BE2C (cell line): Measurements from ENCODE around the gene PDK2.
A peak's percentile ranks its signal among the peaks of the same experiment; 100 is the strongest.

Experiments
- DNase-seq: peaks from one replicate; pipeline ENCODE4 v3.0.0-alpha.2; 2020
- H3K27me3 ChIP-seq: fragments of 250-450 bp; sonication (Bioruptor Pico); 2 replicates; pipeline ENCODE4 v1.5.1; 2020; ENCODE audit warnings: mild to moderate bottlenecking
- H3K36me3 ChIP-seq: fragments of 250-450 bp; sonication (Bioruptor Pico); 2 replicates; pipeline ENCODE4 v1.5.1; 2020; ENCODE audit warnings: mild to moderate bottlenecking
- H3K4me1 ChIP-seq: fragments of 250-450 bp; sonication (Bioruptor Pico); 2 replicates; pipeline ENCODE4 v1.5.1; 2020
- H3K4me3 ChIP-seq: 2 replicates; pipeline ENCODE4 v1.5.1; 2011; ENCODE audit warnings: low read depth, low read length
- H3K9me3 ChIP-seq: fragments of 250-450 bp; sonication (Bioruptor Pico); 2 replicates; pipeline ENCODE4 v1.5.1; 2020
- CTCF ChIP-seq: IDR thresholded peaks from 2 replicates; pipeline ENCODE4 v1.5.1; 2012; ENCODE audit warnings: mild to moderate bottlenecking, low read depth, low read length

Gene PDK2

GRCh38 chr17:50080096-50080480 is 15.1 kb upstream of the PDK2 start:
- TF ChIP-seq CTCF, result no peak
- Histone ChIP-seq H3K4me3 (no peak overlapping the region), H3K36me3 (no peaks in the 10 kb centered on the region), H3K4me1 (no peaks in the 10 kb centered on the region), H3K9me3 (no peaks in the 10 kb centered on the region), H3K27me3 (no peaks in the 10 kb centered on the region)
- DNase-seq, result no peak

DNA sequence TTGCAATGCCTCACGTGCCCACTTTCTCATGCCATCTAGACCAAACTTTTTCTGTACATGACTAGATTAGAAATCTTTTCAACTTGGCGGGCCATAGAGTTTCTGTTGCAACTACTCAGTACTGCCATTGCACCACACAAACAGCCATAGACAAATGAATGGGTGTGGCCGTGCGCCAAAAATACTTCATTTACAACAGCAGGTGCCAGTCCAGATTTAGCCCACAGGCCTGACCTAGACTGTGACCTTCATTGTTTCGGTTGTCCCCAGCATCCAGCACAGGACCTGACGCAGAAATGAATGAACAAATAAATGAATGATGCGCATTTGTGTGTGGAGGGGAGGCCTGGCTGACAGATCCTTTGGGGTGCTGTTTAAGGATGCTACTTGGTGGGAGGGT is 14.3 kb upstream of the PDK2 start:
- Histone ChIP-seq H3K36me3 (no peaks in the 10 kb centered on the region), H3K4me1 (no peaks in the 10 kb centered on the region), H3K4me3 (no peak overlapping the region), H3K27me3 (no peaks in the 10 kb centered on the region), H3K9me3 (no peaks in the 10 kb centered on the region)
- no peak for TF ChIP-seq CTCF
- DNase-seq, result no peak

DNA sequence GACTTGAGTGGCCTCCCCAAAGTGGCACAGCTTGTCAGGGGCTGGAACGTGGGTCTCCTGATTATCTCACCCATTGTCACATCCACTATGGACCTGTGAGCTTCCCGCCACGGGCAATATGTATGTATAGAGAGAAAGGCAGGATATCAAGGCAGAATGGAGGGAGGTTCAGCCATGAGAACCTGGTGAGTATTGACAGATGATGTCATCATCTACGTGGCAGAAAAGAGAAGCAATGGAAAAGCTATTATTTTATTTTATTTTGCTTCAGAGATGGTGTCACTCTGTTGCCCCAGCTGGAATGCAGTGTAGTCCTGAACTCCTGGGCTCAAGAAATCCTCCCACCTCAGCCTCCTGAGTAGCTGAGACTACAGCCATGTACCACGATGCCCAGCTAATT is 13.4 kb upstream of the PDK2 start:
- TF ChIP-seq CTCF, result no peak
- Histone ChIP-seq H3K27me3 (no peaks in the 10 kb centered on the region), H3K4me1 (no peaks in the 10 kb centered on the region), H3K36me3 (no peaks in the 10 kb centered on the region), H3K4me3 (no peak overlapping the region), H3K9me3 (no peaks in the 10 kb centered on the region)
- DNase-seq, result no peak

- Histone ChIP-seq H3K4me1 (no peaks in the 10 kb centered on the region), H3K27me3 (no peaks in the 10 kb centered on the region), H3K4me3 (no peak overlapping the region), H3K9me3 (no peaks in the 10 kb centered on the region), H3K36me3 (no peaks in the 10 kb centered on the region)
- DNase-seq, result peak; percentile 79
- peak; percentile 97 for TF ChIP-seq CTCF
Measured at GRCh38 chr17:50087246-50087911, 7.8 kb upstream of the PDK2 start.

DNA sequence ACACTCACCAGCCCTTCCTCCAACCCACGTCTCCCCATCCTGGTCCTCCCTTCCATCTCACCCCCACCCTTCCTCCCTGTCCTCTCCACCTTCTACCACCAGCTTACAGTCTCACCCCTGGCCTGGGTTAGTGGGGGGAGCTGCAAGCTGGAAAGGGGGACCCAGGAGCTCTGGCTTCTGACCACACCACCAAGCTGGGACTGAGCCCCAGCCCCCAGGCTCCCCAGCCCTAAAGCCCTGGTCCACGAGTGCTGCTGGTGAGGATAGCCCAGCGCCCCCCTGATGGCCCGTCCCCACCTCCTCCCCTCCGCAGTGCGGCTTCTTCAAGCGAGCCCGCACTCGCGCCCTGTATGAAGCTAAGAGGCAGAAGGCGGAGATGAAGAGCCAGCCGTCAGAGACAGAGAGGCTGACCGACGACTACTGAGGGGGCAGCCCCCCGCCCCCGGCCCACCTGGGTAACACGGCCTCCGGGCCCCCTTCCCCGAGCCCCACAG is 7.2 kb upstream of the PDK2 start:
- Histone ChIP-seq H3K4me3 (no peak overlapping the region), H3K4me1 (no peaks in the 10 kb centered on the region), H3K36me3 (no peaks in the 10 kb centered on the region), H3K27me3 (no peaks in the 10 kb centered on the region), H3K9me3 (no peaks in the 10 kb centered on the region)
- TF ChIP-seq CTCF, result no peak
- no peak for DNase-seq

GRCh38 chr17:50088952-50089825 is 6.0 kb upstream of the PDK2 start:
- no peak for DNase-seq
- Histone ChIP-seq H3K4me3 (no peak overlapping the region), H3K36me3 (no peaks in the 10 kb centered on the region), H3K9me3 (no peaks in the 10 kb centered on the region), H3K4me1 (no peaks in the 10 kb centered on the region), H3K27me3 (no peaks in the 10 kb centered on the region)
- TF ChIP-seq CTCF, result no peak
